Mucosa of descending colon (tissue), 3 donors: ENCODE results near the gene CRTAC1. TPM values are rescaled to one million over a fixed set of nuclear protein-coding genes. Genes with fewer than 3 reads are reported as not detected.

ENCODE experiments used
- ATAC-seq: fragments of 200-7000 bp; cut with Tn5 transposase; one replicate; pipeline ENCODE4 v1.9.1; 2020; ENCODE audit warnings: mild to moderate bottlenecking, moderate library complexity
- DNase-seq, 3 donors: peaks; one replicate each; pipeline ENCODE4 v3.0.0-alpha.2; 2020
- H3K36me3 ChIP-seq: fragments of 200-600 bp; one replicate; pipeline ENCODE4 v1.8.0; 2021; ENCODE audit warnings: low read depth, mild to moderate bottlenecking
- H3K4me1 ChIP-seq: fragments of 200-600 bp; one replicate; pipeline ENCODE4 v1.8.0; 2021; ENCODE audit warnings: low read depth, mild to moderate bottlenecking
- H3K4me3 ChIP-seq: fragments of 200-600 bp; one replicate; pipeline ENCODE4 v1.8.0; 2021; ENCODE audit warnings: mild to moderate bottlenecking
- H3K9me3 ChIP-seq: fragments of 200-600 bp; one replicate; pipeline ENCODE4 v1.8.0; 2021; ENCODE audit warnings: mild to moderate bottlenecking
- CTCF ChIP-seq: fragments of 200-600 bp; IDR thresholded peaks from one replicate; pipeline ENCODE4 v1.8.0; 2022; ENCODE audit warnings: antibody characterized with exemption, mild to moderate bottlenecking
- intact Hi-C, 2 donors: fragments of 100-400 bp; cut with DNase I in 1 of 2; cut with micrococcal nuclease in 1 of 2; formaldehyde crosslinking; loops; one replicate each; pipeline versions ENCODE4 v1.11.0 to v1.11.1; 2022; cut with DNase I, micrococcal nuclease
- total RNA-seq, 3 donors: library from RNA; stranded (reverse); fragmentation: NEBNext Ultra II Directional in 2 of 3; extraction: Animal tissue kit (Norgen Biotek cat#: 25700) in 2 of 3; gene quantifications; one replicate each; pipeline versions ENCODE4 v1.2.1 to v1.2.4, GENCODE V29; 2021 to 2023
- donor health status: DM: no; HTN: no; CAD: no; lungs with moderate emphysema.
- donor health status: DM: no; HTN: no; CAD: no.
- donor health status: DM: no; HTN: yes; CAD: no.

The CRTAC1 gene
- total RNA-seq, 3 donors from 2014 or later: 0.17 to 8.8 (median 1.0) TPM

GRCh38 chr10:97852277-97852676 lies 178.1 kb downstream of the CRTAC1 start:
- DNase-seq (no peak), ATAC-seq (no peak)
- intact Hi-C loops: no loop called here
- no peak for TF ChIP-seq CTCF
- Histone ChIP-seq H3K9me3 (no peaks in the 10 kb centered on the region), H3K4me1 (peaks cover 4% of the 10 kb centered on the region), H3K36me3 (no peaks in the 10 kb centered on the region), H3K4me3 (no peak overlapping the region)

GRCh38 chr10:97851341-97852001 lies 178.9 kb downstream of the CRTAC1 start:
- DNase-seq: no peak
- Histone ChIP-seq H3K9me3 (no peaks in the 10 kb centered on the region), H3K36me3 (no peaks in the 10 kb centered on the region), H3K4me3 (no peak overlapping the region), H3K4me1 (peaks cover 4% of the 10 kb centered on the region)
- no peak for TF ChIP-seq CTCF
- no peak for ATAC-seq
- intact Hi-C loops: no loop called here

GRCh38 chr10:97850446-97850845 lies 180.0 kb downstream of the CRTAC1 start:
- no peak for ATAC-seq
- no peak for TF ChIP-seq CTCF

GRCh38 chr10:97849687-97850402 lies 180.6 kb downstream of the CRTAC1 start, which contains the start of gene GOLGA7B:
Gene GOLGA7B (plus strand): TSS chr10:97849843. CDS start chr10:97850304, 461 bp downstream.
- TF ChIP-seq CTCF: no peak

More at GRCh38 chr10:97850446-97850845, 180.0 kb downstream of the CRTAC1 start:
- peaks cover 4% of the 10 kb centered on the region for H3K4me1 ChIP-seq
- H3K9me3 ChIP-seq: no peaks in the 10 kb centered on the region
- no peak overlapping the region for H3K4me3 ChIP-seq
- intact Hi-C loops: no loop called here
- no peaks in the 10 kb centered on the region for H3K36me3 ChIP-seq
- DNase-seq: no peak

GRCh38 chr10:97849103-97849686 lies 181.2 kb downstream of the CRTAC1 start:
- intact Hi-C loops: no loop called here
- Histone ChIP-seq H3K4me1 (peaks cover 4% of the 10 kb centered on the region), H3K9me3 (no peaks in the 10 kb centered on the region), H3K36me3 (no peaks in the 10 kb centered on the region), H3K4me3 (peak overlapping the region; percentile 26)
- ATAC-seq: peak; percentile 80
- TF ChIP-seq CTCF: no peak
- DNase-seq: peak in 2 of 3 donors; percentile 27 to 32

More at GRCh38 chr10:97849687-97850402, 180.6 kb downstream of the CRTAC1 start, which contains the start of gene GOLGA7B:
- Histone ChIP-seq H3K4me3 (peak within 1 kb of the TSS; percentile 26), H3K4me1 (peaks cover 4% of the 10 kb centered on the region), H3K9me3 (no peaks in the 10 kb centered on the region), H3K36me3 (no peaks in the 10 kb centered on the region)
- DNase-seq (peak; percentile 52 to 69 (median 67)), ATAC-seq (peak; percentile 85)
- intact Hi-C loops: no loop called here
